ENCODE data around the gene PI4KB.

Gene PI4KB

GRCh38 chr1:151254217-151255213 is 72.7 kb downstream of the PI4KB start, which contains the start of gene PSMD4:
Gene PSMD4, plus strand, starts transcription at chr1:151254734. Its CDS starts 49 bp downstream, at chr1:151254783.
- no peak for TF ChIP-seq CTCF (IDR thresholded peaks at IDR 0.05)
- DNase-seq (ENCODE audit: low spot score) = peak; percentile 98
- H3K27ac ChIP-seq = peak within 1 kb of the TSS; percentile 90 to 91
- H3K4me3 ChIP-seq = peak within 1 kb of the TSS; percentile 90

GRCh38 chr1:151251656-151252470 is 75.4 kb downstream of the PI4KB start:
- H3K4me3 ChIP-seq = no peak overlapping the region
- no peak for DNase-seq (ENCODE audit: low spot score)

GRCh38 chr1:151246786-151247185 is 80.4 kb downstream of the PI4KB start:
- no peak for TF ChIP-seq CTCF (IDR thresholded peaks at IDR 0.05)
- no peak overlapping the region for H3K4me3 ChIP-seq
- no peak overlapping the region for H3K27ac ChIP-seq
- no peak for DNase-seq (ENCODE audit: low spot score)

More at GRCh38 chr1:151251656-151252470, 75.4 kb downstream of the PI4KB start:
- H3K27ac ChIP-seq = no peak overlapping the region
- peak; percentile 72 for TF ChIP-seq CTCF (IDR thresholded peaks at IDR 0.05)

GRCh38 chr1:151243683-151244216 is 83.5 kb downstream of the PI4KB start:
- H3K27ac ChIP-seq = no peak overlapping the region
- no peak overlapping the region for H3K4me3 ChIP-seq
- DNase-seq (ENCODE audit: low spot score) = no peak
- TF ChIP-seq CTCF (IDR thresholded peaks at IDR 0.05) = no peak

- H3K4me3 ChIP-seq = no peak overlapping the region
- TF ChIP-seq CTCF (IDR thresholded peaks at IDR 0.05) = no peak
- DNase-seq (ENCODE audit: low spot score) = no peak
- no peak overlapping the region for H3K27ac ChIP-seq
These were observed 84.8 kb downstream of the PI4KB start for GRCh38 chr1:151242442-151242841.

All from coronary artery (tissue), 2 donors.